T-helper 1 cell (primary cell): ENCODE measurements around the gene CEBPA.
"Not testable (repeated sequence)": the region's sequence is repeated elsewhere in the genome, so short reads cannot be mapped to it uniquely, and the experiment has no call there.

Experiments
- DNase-seq, 5 donors: peaks; one replicate each; pipeline ENCODE4 v3.0.0-alpha.2; 2012 to 2020

CEBPA gene

DNA sequence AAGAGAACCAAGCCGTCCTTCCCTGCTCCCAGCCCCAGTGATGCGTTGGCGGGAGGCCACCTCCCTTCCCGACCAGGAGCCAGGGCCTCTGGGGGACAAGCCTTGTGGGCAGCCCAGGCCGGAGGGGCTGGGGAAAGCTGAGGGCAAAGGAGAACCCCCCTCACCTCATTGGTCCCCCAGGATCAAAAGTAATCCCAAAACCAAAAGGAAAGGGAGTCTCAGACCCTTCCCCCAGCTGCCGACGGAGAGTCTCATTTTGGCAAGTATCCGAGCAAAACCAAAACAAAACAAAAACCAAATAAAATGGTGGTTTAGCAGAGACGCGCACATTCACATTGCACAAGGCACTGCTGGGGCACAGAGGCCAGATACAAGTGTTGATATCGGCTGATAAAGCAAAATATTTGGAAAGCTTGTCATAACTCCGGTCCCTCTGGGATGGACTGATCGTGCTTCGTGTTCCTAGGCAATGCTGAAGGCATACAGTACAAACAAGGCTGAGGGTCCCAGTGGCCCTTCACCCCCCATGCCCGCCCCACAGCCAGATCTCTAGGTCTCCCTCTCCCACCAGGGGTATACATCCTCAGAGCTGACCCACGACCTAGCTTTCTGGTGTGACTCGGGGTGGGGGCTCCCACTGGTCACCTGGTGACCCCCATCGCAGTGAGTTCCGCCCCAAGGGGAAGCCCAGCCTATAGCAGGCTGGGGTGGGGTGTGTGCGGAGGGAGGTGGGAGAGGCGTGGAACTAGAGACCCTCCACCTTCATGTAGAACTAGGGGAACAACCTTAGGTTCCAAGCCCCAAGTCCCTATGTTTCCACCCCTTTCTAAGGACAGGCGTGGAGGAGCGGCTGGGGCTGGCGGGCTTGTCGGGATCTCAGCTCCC is 2.1 kb downstream of the CEBPA start:
- no peak for DNase-seq

DNA sequence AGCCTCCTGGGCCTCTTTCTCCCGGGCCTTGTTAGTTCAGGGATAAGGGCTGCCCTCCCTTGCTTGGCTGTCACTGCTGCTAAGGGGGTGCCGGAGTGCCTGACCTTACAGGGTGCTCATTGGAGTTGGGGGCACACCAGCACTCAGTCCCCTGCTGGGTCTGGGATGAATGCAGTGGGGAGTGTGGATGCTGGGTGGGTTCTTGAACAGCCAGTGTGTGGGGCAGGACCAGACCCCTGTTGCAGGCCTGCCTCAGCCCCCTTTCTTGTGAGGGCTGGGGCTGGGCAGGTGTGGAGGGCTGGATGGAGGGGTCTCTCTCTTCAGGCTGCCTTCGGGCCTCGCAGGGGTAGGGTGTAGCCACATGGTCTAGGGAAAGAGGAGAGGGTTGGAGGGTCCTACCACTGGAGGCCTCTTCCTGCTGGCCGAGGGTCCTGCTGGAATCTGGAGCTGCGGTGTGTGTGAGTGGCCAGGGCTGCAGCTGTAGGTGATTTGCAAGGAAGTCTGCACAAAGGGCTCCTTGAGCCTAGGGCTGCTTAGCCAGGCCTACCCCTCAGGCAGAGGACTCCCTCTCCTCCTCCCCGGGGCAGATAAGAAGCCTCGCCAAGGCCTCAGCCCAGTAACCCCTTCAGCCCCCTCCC is 3.2 kb downstream of the CEBPA start:
- DNase-seq = no peak

DNA sequence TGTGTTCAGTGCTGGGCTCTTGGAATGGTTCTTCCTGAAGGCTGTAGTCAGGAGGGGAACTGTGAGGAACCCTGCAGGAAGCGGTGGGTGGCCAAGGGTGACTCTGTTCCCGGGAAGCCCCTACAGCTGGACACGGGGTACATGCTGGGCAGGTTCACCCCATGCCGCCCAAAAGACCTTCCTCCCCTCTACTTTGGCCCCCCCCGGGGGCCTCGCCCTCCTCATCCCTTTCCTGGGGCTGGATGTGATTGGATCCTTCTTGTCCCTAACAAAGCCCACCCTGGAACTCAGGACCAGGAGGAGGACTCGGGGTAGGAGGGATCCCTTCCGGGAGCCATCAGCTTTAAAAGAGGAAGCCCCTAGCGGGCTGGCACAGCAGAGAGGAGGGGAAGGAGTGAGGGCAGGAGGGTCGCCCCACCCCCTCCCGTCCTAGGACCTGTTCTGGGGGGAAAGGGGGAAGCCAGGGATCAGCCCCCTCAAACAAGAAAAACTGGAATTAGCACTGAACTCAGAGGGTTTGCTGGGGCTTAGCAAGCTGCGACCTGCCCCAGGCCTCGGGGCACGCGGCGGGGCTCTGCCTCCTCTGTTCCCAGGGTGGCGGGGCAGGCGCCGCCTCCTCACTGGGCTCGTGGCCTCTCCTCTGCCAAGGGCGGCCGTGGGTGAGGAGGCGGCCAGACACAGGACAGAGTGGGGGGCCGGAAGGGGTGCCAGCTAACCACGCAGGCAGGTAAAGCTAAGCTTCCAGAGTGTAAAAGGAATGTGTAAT is 4.0 kb downstream of the CEBPA start:
- no peak for DNase-seq

DNA sequence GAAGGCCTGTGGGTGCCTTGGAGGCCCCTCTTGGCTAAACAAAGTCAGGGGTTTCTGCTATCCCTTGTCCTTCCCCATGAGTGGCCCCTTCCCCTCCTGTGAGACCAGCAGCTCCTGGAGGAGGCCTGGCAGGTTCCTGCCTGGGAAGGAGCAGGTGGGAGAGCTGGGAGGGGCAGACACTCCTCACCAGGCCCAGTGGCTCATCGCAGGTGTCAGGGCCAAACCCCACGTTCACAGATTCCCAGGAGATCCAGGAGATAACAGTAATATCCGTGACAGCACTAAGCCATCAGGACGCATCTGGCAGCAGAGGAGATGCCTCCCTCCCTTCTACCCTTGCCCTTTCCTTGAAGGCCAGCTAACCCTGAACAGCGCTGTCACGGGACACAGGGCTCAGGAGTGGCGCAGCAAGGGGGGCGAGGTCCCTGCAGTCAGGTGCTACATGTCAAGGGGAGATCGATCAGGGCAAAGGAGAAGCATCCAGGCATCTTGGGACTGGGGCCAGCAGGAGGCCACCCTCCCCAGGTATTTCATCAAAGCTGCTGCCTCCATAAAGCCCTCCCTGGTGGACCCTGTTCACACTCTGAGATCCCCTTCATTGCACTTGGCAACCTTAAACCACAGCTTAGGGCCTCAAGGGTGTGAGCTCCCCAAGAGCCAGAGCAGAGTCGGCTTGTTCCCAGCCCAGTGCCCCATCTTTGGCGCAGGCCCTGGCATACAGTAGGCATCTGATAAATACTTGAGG is 4.8 kb downstream of the CEBPA start:
- no peak for DNase-seq

DNA sequence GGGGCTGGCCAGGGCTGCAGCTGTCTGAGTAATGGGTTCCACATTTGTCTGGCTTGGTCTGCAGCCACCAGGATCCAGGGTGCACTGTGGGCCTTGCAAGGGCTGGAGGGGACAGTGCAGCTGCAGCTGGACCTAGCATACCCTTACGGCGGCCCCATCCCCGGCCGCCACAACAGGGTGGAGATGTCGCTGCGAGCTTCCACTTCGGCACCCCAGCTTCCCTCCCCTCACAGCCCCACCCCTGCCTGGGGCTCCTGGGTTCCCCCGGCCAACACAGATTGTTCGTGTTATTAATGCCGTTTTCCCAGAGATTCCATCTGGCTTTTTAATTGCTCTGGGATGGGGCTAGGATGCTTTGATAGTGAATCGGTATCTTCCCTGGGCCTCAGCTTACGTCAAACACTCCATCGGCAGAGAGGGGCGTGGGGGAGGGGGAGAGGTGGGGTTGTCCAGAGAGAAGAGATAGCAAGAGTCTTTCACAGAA is 5.8 kb downstream of the CEBPA start:
- no peak for DNase-seq

DNA sequence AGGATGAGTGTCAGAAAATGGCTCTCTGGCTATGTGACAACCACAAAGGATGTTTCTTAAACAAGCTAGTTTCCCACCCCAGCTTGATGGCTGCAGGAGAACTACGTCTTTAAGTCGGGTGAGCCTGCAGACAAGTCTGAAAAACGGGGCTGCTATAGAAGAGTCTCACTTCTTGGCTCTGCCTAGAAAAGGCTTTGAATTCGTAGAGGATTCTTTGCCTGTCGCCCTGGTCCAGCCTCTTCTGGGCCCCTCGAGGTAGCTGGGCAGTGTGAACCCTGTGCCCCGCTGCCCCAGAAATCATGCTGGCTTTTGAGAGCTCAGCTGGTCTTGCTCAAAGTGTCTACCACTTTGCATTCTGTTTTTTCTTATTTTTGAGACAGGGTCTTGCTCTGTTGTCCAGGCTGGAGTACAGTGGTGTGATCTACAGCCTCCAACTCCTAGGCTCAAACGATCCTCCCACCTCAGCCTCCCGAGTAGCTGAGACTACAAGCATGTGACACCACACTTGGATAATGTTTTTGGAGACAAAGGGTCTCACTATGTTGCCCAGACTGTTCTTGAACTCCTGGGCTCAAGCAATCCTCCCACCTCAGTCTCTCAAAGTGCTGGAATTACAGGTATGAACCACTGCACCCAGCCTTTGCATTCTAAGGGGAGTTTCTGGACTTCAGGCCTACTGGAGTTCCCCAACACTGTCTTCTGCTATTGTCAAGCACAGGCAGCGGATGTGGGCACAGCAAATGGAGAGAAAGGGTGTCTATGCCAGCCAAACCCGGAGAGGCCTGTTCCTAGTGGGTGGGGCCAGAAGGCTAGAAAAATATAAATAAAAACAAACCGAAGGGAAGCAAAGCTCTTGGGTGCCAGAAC is 6.5 kb downstream of the CEBPA start:
- no peak for DNase-seq

DNA sequence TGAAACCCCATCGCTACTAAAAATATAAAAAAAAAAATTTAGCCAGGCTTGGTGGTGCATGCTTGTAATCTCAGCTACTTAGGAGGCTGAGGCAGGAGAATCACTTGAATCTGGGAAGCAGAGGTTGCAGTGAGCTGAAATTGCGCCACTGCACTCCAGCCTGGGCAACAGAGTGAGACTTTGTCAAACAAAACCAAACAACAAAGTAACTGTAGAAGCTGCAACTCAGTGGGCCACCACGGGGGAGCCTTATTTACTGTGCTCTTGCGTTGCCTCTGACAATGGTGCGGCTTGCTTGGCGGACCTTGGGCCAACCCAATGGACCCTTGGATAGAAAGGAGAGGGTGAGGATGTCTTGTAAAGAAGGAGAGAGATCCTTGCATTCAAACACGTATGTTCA is 7.3 kb downstream of the CEBPA start:
- DNase-seq = not testable (repeated sequence)

DNA sequence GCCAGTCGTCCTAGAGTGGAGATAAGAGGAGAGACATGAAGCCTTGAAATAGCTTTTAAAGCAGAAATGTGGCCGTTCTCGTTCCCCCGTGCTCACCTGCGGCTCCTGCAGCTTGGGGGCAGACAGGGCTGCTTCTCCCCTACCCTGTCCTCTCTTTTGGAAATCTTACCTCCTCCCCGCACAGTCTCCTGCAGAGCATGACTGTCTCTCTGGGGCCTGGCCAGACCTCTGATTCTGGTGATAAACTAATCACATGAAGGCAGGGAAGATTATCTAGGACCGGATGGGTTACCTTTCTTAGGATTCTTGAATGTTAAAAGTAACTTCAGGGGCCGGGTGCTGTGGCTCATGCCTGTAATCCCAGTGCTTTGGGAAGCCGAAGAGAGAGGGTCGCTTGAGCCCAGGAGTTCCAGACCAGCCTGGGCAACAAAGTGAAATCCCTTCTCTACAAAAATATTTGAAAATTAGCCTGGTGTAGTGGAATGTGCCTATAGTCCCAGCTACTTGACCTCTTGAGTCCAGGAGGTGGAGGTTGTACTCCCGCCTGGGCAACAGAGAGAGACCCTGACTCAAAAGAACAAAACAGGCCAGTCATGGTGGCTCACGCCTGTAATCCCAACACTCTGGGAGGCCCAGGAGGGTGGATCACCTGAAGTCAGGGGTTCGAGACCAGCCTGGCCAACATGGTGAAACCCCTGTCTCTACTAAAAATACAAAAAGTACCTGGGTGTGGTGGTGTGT is 8.1 kb downstream of the CEBPA start:
- no peak for DNase-seq

DNA sequence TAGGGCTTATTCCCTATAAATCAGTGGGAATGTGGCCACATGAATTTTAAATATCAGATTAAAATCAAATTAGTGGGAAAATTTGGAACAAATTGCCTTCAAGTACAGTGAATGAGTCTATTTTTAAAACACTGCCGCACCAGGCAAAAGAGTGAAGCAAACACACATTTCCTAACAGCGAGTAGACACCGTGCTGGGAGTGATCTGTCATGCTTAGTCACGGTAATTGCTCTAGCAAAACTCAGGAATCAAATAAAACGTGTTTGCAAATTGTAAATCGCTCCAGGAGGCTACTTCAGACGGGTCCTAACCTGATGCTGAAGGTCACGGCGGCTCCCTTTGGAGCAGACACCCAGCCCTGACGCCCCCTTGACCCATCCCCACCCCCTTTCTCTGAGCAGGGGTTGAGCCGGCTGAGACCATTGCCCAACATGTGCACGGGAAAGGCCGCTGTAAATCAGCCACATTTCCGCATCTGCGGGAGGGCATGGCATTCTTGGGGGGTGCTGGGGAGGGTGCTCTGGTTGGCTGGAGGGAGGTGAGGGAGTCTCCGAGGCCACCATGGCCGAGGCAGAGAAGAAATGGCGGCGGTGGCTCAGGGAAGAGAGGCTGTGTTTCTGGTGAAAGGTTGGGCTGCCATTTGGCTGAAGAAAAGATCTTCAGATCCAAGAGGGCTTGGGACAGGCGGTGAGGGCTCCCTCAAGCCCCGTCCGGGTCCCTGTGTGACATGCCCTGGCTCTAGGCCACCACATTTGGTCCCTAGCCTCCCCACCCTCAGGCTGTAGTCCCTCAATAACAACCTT is 8.9 kb downstream of the CEBPA start:
- DNase-seq = no peak

DNA sequence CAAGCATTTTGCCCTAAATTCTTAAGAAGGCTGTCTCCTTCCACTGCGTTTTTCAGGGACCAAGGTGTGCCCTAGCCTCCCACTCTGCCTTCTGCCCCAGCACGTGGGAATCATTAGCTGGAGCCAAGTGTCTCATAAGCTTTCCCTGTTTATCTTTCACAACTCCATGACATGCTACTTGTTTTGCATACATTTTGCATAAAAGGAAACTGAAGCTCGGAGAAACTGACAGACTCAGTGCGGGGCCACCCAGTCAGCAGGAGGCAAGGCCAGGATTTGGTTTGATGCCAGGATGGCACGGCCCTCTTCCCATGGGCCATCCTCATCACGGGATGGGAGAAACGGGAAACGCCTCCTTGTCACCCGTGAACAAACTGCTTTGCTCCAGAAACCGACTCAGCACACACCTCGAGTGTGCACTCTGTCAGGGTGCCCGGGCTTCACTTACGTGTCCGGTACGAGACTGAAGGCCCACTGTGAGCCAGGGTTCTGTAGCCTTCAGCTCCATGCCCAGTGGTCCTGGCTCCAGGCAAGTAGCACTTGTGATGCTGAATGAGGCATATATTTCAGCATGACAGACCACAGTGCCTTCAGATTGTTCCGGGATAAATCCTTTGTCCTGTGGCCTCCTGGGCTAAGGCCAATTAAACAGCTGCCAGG is 9.6 kb downstream of the CEBPA start:
- no peak for DNase-seq

DNA sequence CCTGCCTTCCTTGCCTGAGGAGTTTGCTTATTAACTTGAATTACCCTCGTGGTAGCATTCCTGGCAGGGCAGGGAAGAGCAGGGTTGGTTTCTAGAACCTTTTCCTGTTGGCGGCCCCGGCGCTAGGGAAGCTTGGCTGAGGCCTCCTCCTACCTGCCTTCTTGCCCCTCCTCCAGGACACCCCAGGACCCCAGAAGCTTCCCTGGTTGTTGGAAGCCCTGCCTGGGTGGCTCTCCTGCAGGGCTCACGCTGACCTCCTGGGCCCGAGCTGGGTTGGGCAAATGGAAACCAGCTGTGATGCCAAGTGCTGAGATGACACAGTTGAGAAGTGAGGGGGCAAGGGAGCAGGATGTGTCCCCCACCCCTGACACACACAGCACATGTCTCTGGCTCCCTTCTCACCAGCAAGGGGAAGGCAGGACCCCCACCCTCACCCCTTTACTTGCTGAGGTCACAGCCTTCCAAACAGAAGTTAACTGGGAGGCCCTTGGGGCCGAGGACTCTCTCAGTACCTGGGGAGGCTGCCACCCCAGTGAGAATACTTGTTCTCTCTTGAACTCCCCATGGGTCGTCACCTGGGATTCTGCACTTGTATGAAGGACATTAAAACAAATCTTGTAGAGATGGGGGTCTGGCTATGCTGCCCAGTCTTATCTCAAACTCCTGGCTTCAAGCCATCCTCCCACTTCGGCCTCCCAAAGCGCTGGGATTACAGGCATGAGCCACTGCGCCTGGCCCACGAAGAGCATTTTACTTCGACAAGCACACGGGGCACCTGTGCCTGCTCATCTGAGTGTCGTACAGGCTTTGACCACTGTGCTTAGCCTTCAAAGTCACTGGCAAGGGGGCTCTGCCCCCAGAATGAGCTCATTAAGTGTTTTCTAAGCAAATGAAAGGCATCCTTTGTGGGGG is 10.5 kb downstream of the CEBPA start:
- no peak for DNase-seq

DNA sequence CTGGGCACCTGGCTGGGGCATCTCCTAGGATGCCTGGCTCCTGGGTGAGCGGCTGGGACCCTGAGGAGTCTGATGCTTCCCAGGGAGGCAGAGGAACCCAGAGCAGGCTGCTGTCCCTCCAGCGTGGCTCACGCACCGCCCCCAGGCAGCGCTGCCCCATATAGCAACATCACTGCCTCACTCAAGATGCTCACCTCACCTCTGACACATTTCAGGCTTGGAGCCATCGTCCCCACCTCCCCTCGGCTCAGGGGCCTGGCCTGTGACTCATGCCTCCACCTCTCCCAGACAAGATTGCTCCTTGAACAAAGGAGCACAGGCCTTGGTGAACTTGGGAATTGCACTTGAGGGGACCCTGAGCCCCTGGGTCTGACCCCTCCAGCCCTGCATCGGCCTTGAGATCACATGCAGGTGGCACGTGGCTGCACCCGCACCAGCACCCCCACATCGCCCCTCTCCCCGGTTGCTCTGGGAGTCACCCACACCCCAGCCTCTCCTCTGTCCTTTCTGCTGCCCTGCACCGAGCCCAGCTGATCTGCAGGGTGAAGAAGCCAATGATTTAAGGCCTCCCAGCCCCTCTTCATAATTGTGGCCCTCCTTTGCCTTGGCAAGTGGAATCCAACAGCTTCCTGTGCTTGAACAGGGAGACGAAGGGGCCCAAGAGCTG is 11.2 kb downstream of the CEBPA start:
- DNase-seq = no peak

DNA sequence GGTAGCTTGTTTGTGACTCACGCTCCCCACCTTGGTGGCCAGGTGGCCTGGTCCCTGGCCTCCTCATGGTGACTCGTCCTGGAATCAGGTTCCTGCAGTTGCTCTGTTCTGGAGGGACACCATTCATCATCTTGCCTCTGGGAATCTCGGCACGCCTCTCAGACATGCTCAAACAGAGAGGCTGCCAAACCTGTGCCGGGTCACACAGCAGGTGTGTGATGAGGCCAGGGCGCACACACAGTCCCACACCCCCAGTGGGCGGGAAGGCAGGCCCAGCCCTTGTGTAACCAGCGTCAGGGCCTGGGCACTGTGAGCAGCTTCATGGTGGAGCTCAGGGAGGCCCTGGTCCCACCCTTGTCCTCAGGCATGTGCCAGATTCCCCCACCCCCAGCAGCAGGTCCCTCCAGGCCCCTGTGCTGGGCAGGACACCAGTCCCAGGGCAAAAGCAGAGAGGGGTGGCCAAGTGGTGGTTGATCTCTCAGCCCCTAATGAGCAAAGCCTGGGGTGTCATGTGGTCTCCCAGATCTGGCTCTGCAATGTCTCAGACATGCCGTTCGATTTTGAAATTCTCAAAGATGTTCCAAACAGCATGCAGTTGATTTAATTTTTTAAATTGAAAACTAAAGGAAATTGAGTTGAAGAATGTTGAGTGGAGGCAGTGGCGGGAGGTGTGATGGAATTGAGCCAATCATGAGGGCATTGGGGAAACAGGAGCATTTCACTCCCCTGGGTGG is 12.1 kb downstream of the CEBPA start:
- DNase-seq = no peak

DNA sequence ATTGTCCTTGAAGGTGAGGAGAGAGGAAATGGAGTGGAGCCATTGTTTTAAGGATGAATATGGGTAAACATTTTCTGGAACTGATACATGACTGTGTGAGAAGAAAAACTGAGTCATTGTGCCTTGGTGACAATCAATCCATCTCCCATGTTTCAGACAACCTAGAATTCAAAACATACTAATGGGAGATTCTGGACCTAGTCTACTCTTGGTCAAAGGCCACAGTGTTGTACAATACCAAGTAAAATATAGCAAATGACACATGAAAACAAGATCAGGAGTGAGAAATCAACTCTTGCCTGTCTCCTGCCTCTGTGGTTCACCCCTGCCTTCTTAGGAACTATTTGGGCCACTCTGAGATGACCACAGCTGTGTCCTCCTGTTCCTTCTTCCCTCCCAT is 13.1 kb downstream of the CEBPA start:
- DNase-seq = no peak

DNA sequence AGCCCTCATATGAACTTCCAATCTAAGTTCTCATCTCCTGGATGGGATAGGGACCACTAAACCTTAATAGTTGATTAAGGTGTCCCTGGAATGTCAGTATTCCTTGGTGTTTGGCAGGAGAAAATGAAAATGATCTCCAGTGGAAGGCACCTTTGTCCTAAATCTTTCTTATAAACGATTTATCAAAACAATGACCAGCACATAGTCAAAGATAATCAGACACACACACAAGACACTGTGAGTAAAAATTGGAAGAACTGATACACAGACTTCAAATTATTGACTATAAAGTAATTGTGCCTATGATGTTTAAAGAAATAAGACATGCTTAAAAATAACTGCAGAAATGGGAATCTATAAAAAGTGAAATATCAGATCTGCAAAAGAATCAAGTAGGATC is 13.7 kb downstream of the CEBPA start:
- DNase-seq = no peak

DNA sequence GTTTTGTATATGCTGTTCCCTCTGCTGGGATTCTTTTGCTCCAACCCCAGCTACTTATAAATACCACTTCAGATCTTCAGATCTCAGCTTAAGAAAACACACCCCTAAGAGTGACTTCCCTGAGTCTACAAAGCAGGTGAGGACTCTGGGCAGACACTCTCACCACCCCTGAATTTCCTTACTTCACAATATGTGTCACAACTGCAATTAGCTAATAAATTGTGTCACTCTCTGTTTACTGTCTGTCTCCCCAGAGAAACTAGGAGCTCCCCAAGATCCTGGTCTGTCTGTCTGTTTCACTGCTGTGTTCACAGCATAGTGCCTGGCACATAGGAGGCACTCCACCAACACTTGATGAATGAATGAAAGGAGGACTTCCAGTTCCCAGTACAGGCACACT is 14.4 kb downstream of the CEBPA start:
- no peak for DNase-seq

DNA sequence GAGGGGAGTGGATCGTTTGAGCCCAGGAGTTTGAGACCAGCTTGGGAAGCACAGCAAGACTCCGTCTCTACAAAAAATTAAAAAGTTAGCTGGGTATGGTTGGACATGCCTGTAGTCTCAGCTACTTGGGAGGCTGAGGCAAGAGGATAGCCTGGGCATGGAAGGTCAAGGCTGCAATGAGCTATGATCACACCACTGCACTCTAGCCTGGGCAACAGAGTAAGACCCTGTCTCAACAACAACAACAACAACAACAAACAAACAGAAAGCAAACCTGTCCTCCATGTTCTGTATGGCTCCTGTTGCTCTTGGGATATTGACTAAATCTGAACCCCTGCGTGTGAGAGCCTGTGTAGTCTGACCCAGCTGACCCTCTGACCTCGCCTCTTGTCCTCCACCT is 14.9 kb downstream of the CEBPA start:
- no peak for DNase-seq
